Measurements from ENCODE around the gene SLC2A13.

DNA sequence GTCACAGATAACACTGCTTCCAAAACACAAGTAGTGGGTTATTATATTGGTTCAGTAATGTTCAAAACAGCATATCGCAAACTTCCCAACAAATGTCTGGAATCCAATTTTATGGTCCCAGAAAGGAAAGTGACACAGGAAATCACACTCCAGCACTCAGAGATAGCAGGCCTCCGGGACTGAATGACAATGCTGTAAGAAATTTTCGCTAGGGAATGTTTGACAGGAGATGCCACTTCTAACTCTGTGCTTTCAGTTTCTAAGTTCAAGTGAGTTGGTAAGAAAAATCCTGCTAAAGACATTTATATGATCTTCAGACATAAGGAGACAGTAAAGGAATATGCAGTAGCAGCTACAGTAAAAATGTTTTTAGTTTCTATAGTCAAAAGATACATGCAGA, 93.2 kb downstream of the SLC2A13 start:
- TF ChIP-seq RAD21 (IDR thresholded peaks at IDR 0.05) = no peak
- TF ChIP-seq SP1 (IDR thresholded peaks at IDR 0.05) = no peak
- TF ChIP-seq, protein P1, sequence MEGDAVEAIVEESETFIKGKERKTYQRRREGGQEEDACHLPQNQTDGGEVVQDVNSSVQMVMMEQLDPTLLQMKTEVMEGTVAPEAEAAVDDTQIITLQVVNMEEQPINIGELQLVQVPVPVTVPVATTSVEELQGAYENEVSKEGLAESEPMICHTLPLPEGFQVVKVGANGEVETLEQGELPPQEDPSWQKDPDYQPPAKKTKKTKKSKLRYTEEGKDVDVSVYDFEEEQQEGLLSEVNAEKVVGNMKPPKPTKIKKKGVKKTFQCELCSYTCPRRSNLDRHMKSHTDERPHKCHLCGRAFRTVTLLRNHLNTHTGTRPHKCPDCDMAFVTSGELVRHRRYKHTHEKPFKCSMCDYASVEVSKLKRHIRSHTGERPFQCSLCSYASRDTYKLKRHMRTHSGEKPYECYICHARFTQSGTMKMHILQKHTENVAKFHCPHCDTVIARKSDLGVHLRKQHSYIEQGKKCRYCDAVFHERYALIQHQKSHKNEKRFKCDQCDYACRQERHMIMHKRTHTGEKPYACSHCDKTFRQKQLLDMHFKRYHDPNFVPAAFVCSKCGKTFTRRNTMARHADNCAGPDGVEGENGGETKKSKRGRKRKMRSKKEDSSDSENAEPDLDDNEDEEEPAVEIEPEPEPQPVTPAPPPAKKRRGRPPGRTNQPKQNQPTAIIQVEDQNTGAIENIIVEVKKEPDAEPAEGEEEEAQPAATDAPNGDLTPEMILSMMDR (IDR thresholded peaks at IDR 0.05; ENCODE audit: low read depth, low read length, missing input control) = no peak
- TF ChIP-seq, protein P2, sequence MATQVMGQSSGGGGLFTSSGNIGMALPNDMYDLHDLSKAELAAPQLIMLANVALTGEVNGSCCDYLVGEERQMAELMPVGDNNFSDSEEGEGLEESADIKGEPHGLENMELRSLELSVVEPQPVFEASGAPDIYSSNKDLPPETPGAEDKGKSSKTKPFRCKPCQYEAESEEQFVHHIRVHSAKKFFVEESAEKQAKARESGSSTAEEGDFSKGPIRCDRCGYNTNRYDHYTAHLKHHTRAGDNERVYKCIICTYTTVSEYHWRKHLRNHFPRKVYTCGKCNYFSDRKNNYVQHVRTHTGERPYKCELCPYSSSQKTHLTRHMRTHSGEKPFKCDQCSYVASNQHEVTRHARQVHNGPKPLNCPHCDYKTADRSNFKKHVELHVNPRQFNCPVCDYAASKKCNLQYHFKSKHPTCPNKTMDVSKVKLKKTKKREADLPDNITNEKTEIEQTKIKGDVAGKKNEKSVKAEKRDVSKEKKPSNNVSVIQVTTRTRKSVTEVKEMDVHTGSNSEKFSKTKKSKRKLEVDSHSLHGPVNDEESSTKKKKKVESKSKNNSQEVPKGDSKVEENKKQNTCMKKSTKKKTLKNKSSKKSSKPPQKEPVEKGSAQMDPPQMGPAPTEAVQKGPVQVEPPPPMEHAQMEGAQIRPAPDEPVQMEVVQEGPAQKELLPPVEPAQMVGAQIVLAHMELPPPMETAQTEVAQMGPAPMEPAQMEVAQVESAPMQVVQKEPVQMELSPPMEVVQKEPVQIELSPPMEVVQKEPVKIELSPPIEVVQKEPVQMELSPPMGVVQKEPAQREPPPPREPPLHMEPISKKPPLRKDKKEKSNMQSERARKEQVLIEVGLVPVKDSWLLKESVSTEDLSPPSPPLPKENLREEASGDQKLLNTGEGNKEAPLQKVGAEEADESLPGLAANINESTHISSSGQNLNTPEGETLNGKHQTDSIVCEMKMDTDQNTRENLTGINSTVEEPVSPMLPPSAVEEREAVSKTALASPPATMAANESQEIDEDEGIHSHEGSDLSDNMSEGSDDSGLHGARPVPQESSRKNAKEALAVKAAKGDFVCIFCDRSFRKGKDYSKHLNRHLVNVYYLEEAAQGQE (IDR thresholded peaks at IDR 0.05) = no peak
- TF ChIP-seq TAF1 (conservative IDR thresholded peaks at IDR 0.05) = no peak
- TF ChIP-seq, protein P3, sequence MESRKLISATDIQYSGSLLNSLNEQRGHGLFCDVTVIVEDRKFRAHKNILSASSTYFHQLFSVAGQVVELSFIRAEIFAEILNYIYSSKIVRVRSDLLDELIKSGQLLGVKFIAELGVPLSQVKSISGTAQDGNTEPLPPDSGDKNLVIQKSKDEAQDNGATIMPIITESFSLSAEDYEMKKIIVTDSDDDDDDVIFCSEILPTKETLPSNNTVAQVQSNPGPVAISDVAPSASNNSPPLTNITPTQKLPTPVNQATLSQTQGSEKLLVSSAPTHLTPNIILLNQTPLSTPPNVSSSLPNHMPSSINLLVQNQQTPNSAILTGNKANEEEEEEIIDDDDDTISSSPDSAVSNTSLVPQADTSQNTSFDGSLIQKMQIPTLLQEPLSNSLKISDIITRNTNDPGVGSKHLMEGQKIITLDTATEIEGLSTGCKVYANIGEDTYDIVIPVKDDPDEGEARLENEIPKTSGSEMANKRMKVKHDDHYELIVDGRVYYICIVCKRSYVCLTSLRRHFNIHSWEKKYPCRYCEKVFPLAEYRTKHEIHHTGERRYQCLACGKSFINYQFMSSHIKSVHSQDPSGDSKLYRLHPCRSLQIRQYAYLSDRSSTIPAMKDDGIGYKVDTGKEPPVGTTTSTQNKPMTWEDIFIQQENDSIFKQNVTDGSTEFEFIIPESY (IDR thresholded peaks at IDR 0.05) = no peak
- no peak for TF ChIP-seq MAX (IDR thresholded peaks at IDR 0.05)
- no peak for TF ChIP-seq FOXA1 (IDR thresholded peaks at IDR 0.05)
